Natural killer cell (primary cell): ENCODE results near the gene SLC6A3. TPM values are rescaled to one million over a fixed set of nuclear protein-coding genes. Genes with fewer than 3 reads are reported as not detected.
A peak's percentile ranks its signal among the peaks of the same experiment; 100 is the strongest.

Experiments
- ATAC-seq, 3 donors: fragments of 150-1000 bp in 2 of 3; fragments of 200-7000 bp in 1 of 3; cut with Tn5 transposase; 1 replicate in 1 of 3; 2 replicates in 2 of 3; pipeline ENCODE4 v1.10.0; 2021; ENCODE audit warnings: mild to moderate bottlenecking in 2 of 3, moderate library complexity in 2 of 3
- DNase-seq, 2 donors: peaks; one replicate each; pipeline versions ENCODE4 v3.0.0 to v3.0.0-alpha.2; 2013 to 2021; ENCODE audit warnings: mixed read lengths in 1 of 2
- H3K27ac ChIP-seq: one replicate; pipeline ENCODE4 v1.5.1; 2013; ENCODE audit warnings: mild to moderate bottlenecking, low read length
- H3K27me3 ChIP-seq: one replicate; pipeline ENCODE4 v1.6.1; 2013; ENCODE audit warnings: low read length; ENCODE audit not compliant: control insufficient read depth, insufficient read depth
- H3K36me3 ChIP-seq: one replicate; pipeline ENCODE4 v1.6.1; 2013; ENCODE audit warnings: low read length; ENCODE audit not compliant: control insufficient read depth, insufficient read depth
- H3K4me1 ChIP-seq: one replicate; pipeline ENCODE4 v1.6.1; 2013; ENCODE audit warnings: low read length; ENCODE audit not compliant: control insufficient read depth, insufficient read depth
- H3K4me3 ChIP-seq: one replicate; pipeline ENCODE4 v1.5.1; 2013; ENCODE audit warnings: low read length
- H3K9me3 ChIP-seq: one replicate; pipeline ENCODE4 v1.6.1; 2013; ENCODE audit warnings: low read length; ENCODE audit not compliant: control insufficient read depth, insufficient read depth
- H3K27ac Mint-ChIP-seq, 2 donors: one replicate each; pipeline ENCODE4 v1.8.0; 2022; ENCODE audit warnings: mild to moderate bottlenecking in 2 of 2, mixed read lengths in 2 of 2, moderate library complexity in 1 of 2
- H3K27me3 Mint-ChIP-seq, 2 donors: one replicate each; pipeline ENCODE4 v1.8.0; 2022; ENCODE audit warnings: low read depth in 2 of 2, mixed read lengths in 2 of 2
- H3K36me3 Mint-ChIP-seq: one replicate; pipeline ENCODE4 v1.8.0; 2022; ENCODE audit warnings: mixed read lengths
- H3K4me1 Mint-ChIP-seq, 2 donors: one replicate each; pipeline ENCODE4 v1.8.0; 2022; ENCODE audit warnings: mixed read lengths in 2 of 2
- H3K4me3 Mint-ChIP-seq: one replicate; pipeline ENCODE4 v1.8.0; 2022; ENCODE audit warnings: mild to moderate bottlenecking, moderate library complexity, mixed read lengths
- H3K9me3 Mint-ChIP-seq, 2 donors: one replicate each; pipeline ENCODE4 v1.8.0; 2022; ENCODE audit warnings: mixed read lengths in 2 of 2
- WGBS: methylation state at CpG from one replicate; pipeline ENCODE4 v1.1.7; 2013; ENCODE audit warnings: missing lambda C conversion rate; ENCODE audit not compliant: insufficient coverage; 5-methylcytosine and 5-hydroxymethylcytosine counted together
- intact Hi-C: fragments of 100-400 bp; cut with micrococcal nuclease; formaldehyde crosslinking; loops from one replicate; pipeline ENCODE4 v1.14.2; 2022
- total RNA-seq, 4 donors: library from RNA; stranded (reverse); fragments of 120-200 nt in 1 of 4; gene quantifications; one replicate each; pipeline versions ENCODE4 v1.2.3 to v1.2.4, GENCODE V29; 2013 to 2022
- TF ChIP-seq, protein P1 (sequence below): fragments of 200-600 bp; IDR thresholded peaks from one replicate; pipeline ENCODE4 v1.8.0; 2022; ENCODE audit warnings: antibody characterized with exemption

SLC6A3 gene
- total RNA-seq, 3 donors from 2014 or later (not counting 1 experiment from before 2014, with no cell fraction given) = not detected

DNA sequence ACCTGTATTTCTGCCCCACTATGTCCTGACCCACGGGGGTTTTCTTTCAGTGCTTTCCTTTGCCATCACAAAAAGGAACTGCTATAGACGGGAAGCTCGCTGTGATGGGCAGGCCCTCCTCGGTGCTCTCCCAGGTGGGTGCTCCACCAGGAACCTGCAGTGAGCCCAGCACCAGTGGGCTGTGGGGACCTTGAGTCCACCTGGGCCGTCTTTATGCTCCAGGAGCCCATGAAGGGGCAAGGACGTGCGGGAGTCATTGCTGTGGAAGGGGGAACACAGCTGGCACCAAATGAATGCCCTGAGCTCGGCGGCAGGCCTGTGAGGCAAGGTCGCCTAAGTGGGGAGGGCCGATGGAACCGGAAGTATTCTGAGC, 36.7 kb upstream of the SLC6A3 start:
- Mint-ChIP-seq H3K4me1 (peaks cover 19 to 27% of the 10 kb centered on the region in 2 donors), H3K36me3 (no peaks in the 10 kb centered on the region), H3K27ac (peak overlapping the region; percentile 75 to 90), H3K27me3 (no peaks in the 10 kb centered on the region), H3K9me3 (no peaks in the 10 kb centered on the region), H3K4me3 (no peak overlapping the region)
- intact Hi-C loops = no loop called here
- Histone ChIP-seq H3K27ac (peak overlapping the region; percentile 28), H3K4me1 (peaks cover 61% of the 10 kb centered on the region), H3K36me3 (peaks cover 72% of the 10 kb centered on the region), H3K9me3 (no peaks in the 10 kb centered on the region), H3K4me3 (no peak overlapping the region), H3K27me3 (no peaks in the 10 kb centered on the region)
- ATAC-seq (no peak), DNase-seq (no peak)
- WGBS = 77% methylated on average over 12 of the region's 12 CpGs
- TF ChIP-seq, protein P1, sequence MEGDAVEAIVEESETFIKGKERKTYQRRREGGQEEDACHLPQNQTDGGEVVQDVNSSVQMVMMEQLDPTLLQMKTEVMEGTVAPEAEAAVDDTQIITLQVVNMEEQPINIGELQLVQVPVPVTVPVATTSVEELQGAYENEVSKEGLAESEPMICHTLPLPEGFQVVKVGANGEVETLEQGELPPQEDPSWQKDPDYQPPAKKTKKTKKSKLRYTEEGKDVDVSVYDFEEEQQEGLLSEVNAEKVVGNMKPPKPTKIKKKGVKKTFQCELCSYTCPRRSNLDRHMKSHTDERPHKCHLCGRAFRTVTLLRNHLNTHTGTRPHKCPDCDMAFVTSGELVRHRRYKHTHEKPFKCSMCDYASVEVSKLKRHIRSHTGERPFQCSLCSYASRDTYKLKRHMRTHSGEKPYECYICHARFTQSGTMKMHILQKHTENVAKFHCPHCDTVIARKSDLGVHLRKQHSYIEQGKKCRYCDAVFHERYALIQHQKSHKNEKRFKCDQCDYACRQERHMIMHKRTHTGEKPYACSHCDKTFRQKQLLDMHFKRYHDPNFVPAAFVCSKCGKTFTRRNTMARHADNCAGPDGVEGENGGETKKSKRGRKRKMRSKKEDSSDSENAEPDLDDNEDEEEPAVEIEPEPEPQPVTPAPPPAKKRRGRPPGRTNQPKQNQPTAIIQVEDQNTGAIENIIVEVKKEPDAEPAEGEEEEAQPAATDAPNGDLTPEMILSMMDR = no peak

DNA sequence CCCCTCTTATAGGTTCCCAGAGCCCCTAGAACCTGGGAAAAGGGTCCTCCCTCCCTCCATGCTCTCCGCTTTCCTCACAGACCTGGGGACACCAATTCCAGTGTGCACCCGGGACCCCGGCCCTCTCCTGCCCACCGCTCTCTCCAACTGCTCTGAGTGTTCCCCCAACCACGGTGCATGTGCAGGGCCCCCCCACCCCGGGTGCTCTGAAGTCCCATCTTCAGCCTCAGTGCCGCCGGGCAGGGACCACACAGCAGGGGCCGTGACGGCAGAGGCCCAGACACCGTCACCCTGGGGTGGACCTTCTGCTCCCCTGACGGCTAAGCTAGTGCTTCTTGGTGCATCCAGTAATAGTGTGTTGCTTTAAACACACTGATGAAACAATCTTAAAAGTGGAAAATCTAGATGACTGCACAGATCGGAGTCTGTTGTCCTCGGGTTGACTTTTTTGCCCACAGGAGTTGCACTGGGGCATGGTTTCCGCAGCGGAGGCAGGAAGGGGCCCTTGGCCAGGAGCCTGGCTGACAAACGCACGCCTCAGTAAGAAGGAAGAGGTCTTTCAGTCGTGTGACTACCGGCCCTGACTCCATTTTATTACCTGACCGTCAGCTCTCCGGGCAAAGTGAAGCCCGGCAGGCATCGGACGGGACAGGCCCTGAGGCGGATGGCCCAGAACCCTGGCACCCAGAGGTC, 36.2 kb upstream of the SLC6A3 start:
- Histone ChIP-seq H3K4me3 (no peak overlapping the region), H3K36me3 (peaks cover 72% of the 10 kb centered on the region), H3K9me3 (no peaks in the 10 kb centered on the region), H3K27ac (peak overlapping the region; percentile 65), H3K4me1 (peaks cover 61% of the 10 kb centered on the region), H3K27me3 (no peaks in the 10 kb centered on the region)
- WGBS = 79% methylated on average over 26 of the region's 26 CpGs
- Mint-ChIP-seq H3K27ac (peak overlapping the region; percentile 75 to 90), H3K4me1 (peaks cover 19 to 22% of the 10 kb centered on the region in 2 donors), H3K36me3 (no peaks in the 10 kb centered on the region), H3K27me3 (no peaks in the 10 kb centered on the region), H3K9me3 (no peaks in the 10 kb centered on the region), H3K4me3 (peak overlapping the region; percentile 9)
- intact Hi-C loops = no loop called here
- ATAC-seq (no peak), DNase-seq (no peak)
- TF ChIP-seq, protein P1 = no peak

DNA sequence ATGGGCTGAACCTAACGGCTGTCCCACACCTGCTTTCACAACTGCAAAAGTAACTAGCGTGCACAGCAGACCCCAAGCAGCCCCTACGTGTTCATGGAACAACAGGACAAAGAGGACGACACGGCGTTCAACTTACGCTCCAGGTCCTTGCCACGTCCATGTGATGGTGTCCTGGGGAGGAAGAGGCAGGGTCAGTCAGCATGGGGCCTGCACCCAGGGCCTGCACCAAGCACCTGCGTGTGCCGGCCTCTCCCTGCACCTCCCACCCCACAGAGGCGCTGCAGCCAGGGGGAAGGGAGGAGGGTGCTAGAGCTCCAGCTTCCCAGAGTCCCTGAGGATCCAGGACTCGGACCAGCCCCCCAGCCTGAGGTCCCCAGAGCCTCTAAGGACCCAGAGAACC, 35.6 kb upstream of the SLC6A3 start:
- Mint-ChIP-seq H3K4me1 (peaks cover 19 to 22% of the 10 kb centered on the region in 2 donors), H3K4me3 (no peak overlapping the region), H3K27ac (peak overlapping the region; percentile 78 to 90), H3K36me3 (no peaks in the 10 kb centered on the region), H3K27me3 (no peaks in the 10 kb centered on the region), H3K9me3 (no peaks in the 10 kb centered on the region)
- TF ChIP-seq, protein P1 = no peak
- peaks cover 57% of the 10 kb centered on the region for H3K4me1 ChIP-seq
- peaks cover 72% of the 10 kb centered on the region for H3K36me3 ChIP-seq
- ATAC-seq (no peak), DNase-seq (no peak)
- no peak overlapping the region for H3K4me3 ChIP-seq
- H3K9me3 ChIP-seq = no peaks in the 10 kb centered on the region
- 87% methylated on average over 9 of the region's 12 CpGs for WGBS
- intact Hi-C loops = no loop called here
- H3K27me3 ChIP-seq = no peaks in the 10 kb centered on the region
- H3K27ac ChIP-seq = peak overlapping the region; percentile 65

DNA sequence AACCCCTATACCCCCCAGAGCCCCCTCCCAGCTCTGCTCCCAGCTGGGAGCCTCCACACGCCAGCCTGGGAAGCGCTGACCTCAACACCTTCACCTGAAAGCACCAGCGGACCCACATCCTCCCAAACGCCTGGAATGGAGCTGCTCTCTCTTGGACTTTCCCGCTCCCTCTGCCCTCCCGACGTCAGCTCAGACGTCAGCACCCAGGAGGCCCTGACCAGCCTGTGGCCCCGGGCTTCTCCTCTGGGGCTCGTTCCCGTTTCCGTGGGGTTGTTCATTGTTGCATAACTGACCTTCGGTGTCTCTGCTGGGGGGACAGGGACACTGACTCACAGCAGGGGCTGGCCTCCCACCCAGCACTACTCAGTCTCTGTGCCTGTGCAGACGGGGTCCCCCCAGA, 35.0 kb upstream of the SLC6A3 start:
- H3K27ac Mint-ChIP-seq = peak overlapping the region; percentile 78 to 90
- 83% methylated on average over 14 of the region's 14 CpGs for WGBS
- intact Hi-C loops = no loop called here
- DNase-seq (peak in 1 of 2 donors; percentile 20), ATAC-seq (peak in 2 of 3 donors; percentile 22 to 52)
- H3K27me3 Mint-ChIP-seq = no peaks in the 10 kb centered on the region
- Histone ChIP-seq H3K4me3 (no peak overlapping the region), H3K27ac (peak overlapping the region; percentile 65), H3K4me1 (peaks cover 51% of the 10 kb centered on the region), H3K36me3 (peaks cover 72% of the 10 kb centered on the region), H3K27me3 (no peaks in the 10 kb centered on the region), H3K9me3 (no peaks in the 10 kb centered on the region)
- TF ChIP-seq, protein P1 = no peak
- no peaks in the 10 kb centered on the region for H3K9me3 Mint-ChIP-seq
- H3K4me1 Mint-ChIP-seq = peaks cover 19 to 22% of the 10 kb centered on the region in 2 donors
- no peak overlapping the region for H3K4me3 Mint-ChIP-seq
- no peaks in the 10 kb centered on the region for H3K36me3 Mint-ChIP-seq
